Mesothelial cell of epicardium (in vitro differentiated cells): ENCODE results near the gene LTA. TPM values are rescaled to one million over a fixed set of nuclear protein-coding genes. Genes with fewer than 3 reads are reported as not detected.

ENCODE experiments used
- DNase-seq, 2 experiments: peaks; one replicate each; pipeline ENCODE4 v3.0.0; 2021; ENCODE audit warnings: low spot score in 2 of 2; ENCODE audit not compliant: unreplicated experiment in 2 of 2
- H3K27ac Mint-ChIP-seq: 2 replicates; pipeline ENCODE4 v1.8.0; 2021; ENCODE audit warnings: mixed read lengths
- H3K27me3 Mint-ChIP-seq: 2 replicates; pipeline ENCODE4 v1.8.0; 2021; ENCODE audit warnings: low read depth, mixed read lengths
- H3K36me3 Mint-ChIP-seq: 2 replicates; pipeline ENCODE4 v1.8.0; 2021; ENCODE audit warnings: mixed read lengths
- H3K4me1 Mint-ChIP-seq: 2 replicates; pipeline ENCODE4 v1.8.0; 2021; ENCODE audit warnings: mixed read lengths
- H3K4me3 Mint-ChIP-seq: 2 replicates; pipeline ENCODE4 v1.8.0; 2021; ENCODE audit warnings: mild to moderate bottlenecking, moderate library complexity, mixed read lengths
- H3K9me3 Mint-ChIP-seq: 2 replicates; pipeline ENCODE4 v1.8.0; 2021; ENCODE audit warnings: mixed read lengths
- total RNA-seq: library from RNA; stranded (reverse); gene quantifications from 3 replicates; pipeline ENCODE4 v1.2.1, GENCODE V29; 2021
- TF ChIP-seq, protein P1 (sequence below): fragments of 200-600 bp; sonication (generic); IDR thresholded peaks from one replicate; pipeline ENCODE4 v1.5.0; 2021; ENCODE audit warnings: antibody characterized with exemption; ENCODE audit not compliant: unreplicated experiment

The LTA gene
- total RNA-seq, 1 donor from 2014 or later: 0.16 TPM

GRCh38 chr6:31620586-31621319 is 48.7 kb downstream of the LTA start, which contains the start of gene PRRC2A:
Gene PRRC2A, plus strand, starts transcription at chr6:31620715. Its CDS starts 2,075 bp downstream, at chr6:31622790.
- TF ChIP-seq, protein P1, sequence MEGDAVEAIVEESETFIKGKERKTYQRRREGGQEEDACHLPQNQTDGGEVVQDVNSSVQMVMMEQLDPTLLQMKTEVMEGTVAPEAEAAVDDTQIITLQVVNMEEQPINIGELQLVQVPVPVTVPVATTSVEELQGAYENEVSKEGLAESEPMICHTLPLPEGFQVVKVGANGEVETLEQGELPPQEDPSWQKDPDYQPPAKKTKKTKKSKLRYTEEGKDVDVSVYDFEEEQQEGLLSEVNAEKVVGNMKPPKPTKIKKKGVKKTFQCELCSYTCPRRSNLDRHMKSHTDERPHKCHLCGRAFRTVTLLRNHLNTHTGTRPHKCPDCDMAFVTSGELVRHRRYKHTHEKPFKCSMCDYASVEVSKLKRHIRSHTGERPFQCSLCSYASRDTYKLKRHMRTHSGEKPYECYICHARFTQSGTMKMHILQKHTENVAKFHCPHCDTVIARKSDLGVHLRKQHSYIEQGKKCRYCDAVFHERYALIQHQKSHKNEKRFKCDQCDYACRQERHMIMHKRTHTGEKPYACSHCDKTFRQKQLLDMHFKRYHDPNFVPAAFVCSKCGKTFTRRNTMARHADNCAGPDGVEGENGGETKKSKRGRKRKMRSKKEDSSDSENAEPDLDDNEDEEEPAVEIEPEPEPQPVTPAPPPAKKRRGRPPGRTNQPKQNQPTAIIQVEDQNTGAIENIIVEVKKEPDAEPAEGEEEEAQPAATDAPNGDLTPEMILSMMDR: no peak
- H3K9me3 Mint-ChIP-seq: no peaks in the 10 kb centered on the region
- peak within 1 kb of the TSS; percentile 99 for H3K27ac Mint-ChIP-seq
- peak within 1 kb of the TSS; percentile 81 for H3K4me3 Mint-ChIP-seq
- H3K27me3 Mint-ChIP-seq: no peaks in the 10 kb centered on the region
- H3K4me1 Mint-ChIP-seq: peaks cover 29% of the 10 kb centered on the region
- peak; percentile 92 to 95 for DNase-seq
- peaks cover 16% of the 10 kb centered on the region for H3K36me3 Mint-ChIP-seq

- Mint-ChIP-seq H3K36me3 (peaks cover 22% of the 10 kb centered on the region), H3K27me3 (no peaks in the 10 kb centered on the region), H3K4me3 (peak overlapping the region; percentile 81), H3K27ac (peak overlapping the region; percentile 95), H3K4me1 (peaks cover 24% of the 10 kb centered on the region), H3K9me3 (no peaks in the 10 kb centered on the region)
- no peak for DNase-seq
- TF ChIP-seq, protein P1: no peak
These were observed 49.3 kb downstream of the LTA start for GRCh38 chr6:31621320-31621939.

GRCh38 chr6:31621991-31622390 is 49.9 kb downstream of the LTA start:
- peaks cover 25% of the 10 kb centered on the region for H3K36me3 Mint-ChIP-seq

GRCh38 chr6:31622684-31623091 is 50.6 kb downstream of the LTA start:
- Mint-ChIP-seq H3K36me3 (peaks cover 31% of the 10 kb centered on the region), H3K27me3 (no peaks in the 10 kb centered on the region), H3K9me3 (no peaks in the 10 kb centered on the region), H3K4me3 (peak overlapping the region; percentile 81), H3K27ac (peak overlapping the region; percentile 95), H3K4me1 (peaks cover 24% of the 10 kb centered on the region)
- TF ChIP-seq, protein P1: no peak
- DNase-seq: no peak

More at GRCh38 chr6:31621991-31622390, 49.9 kb downstream of the LTA start:
- TF ChIP-seq, protein P1: no peak
- peak overlapping the region; percentile 81 for H3K4me3 Mint-ChIP-seq
- peaks cover 24% of the 10 kb centered on the region for H3K4me1 Mint-ChIP-seq
- H3K9me3 Mint-ChIP-seq: no peaks in the 10 kb centered on the region
- H3K27ac Mint-ChIP-seq: peak overlapping the region; percentile 95
- no peak for DNase-seq
- no peaks in the 10 kb centered on the region for H3K27me3 Mint-ChIP-seq

Other genes with a start within 250 kb of the LTA start
- gene HLA-B, start 215.1 kb upstream of the LTA start, total RNA-seq: 43.9 to 47.7 TPM (median 46.6 TPM) in 3 replicates
- gene MICA, start 168.7 kb upstream of the LTA start, total RNA-seq: 14.1 to 16.1 TPM (median 15.5 TPM) in 3 replicates
- 0.31 TPM in 1 of 3 replicates, not detected in the others for gene MICB, start 74.1 kb upstream of the LTA start, total RNA-seq
- gene MCCD1, start 43.3 kb upstream of the LTA start, total RNA-seq: not detected in 3 replicates
- gene DDX39B, start 30.3 kb upstream of the LTA start, total RNA-seq: 635 to 649 TPM (median 647 TPM) in 3 replicates
- 2.2 to 2.7 TPM (median 2.5 TPM) in 3 replicates for gene ATP6V1G2, start 25.7 kb upstream of the LTA start, total RNA-seq
- 27.7 to 28.2 TPM (median 28.1 TPM) in 3 replicates for gene NFKBIL1, start 24.7 kb upstream of the LTA start, total RNA-seq
- gene TNF, start 3.3 kb downstream of the LTA start, total RNA-seq: 0.52 to 0.60 TPM (median 0.60 TPM) in 3 replicates
- 0.32 TPM in 1 of 3 replicates, not detected in the others for gene LTB, start 10.1 kb downstream of the LTA start, total RNA-seq
- gene LST1, start 14.0 kb downstream of the LTA start, total RNA-seq: 0.60 to 0.77 TPM in 2 of 3 replicates, not detected in the other
- gene NCR3, start 20.7 kb downstream of the LTA start, total RNA-seq: not detected in 3 replicates
- gene AIF1, start 42.9 kb downstream of the LTA start, total RNA-seq: 5.1 to 6.0 TPM (median 5.1 TPM) in 3 replicates
- 273 to 290 TPM (median 288 TPM) in 3 replicates for gene PRRC2A, start 48.4 kb downstream of the LTA start, total RNA-seq
- 327 to 338 TPM (median 338 TPM) in 3 replicates for gene BAG6, start 80.4 kb downstream of the LTA start, total RNA-seq
- gene APOM, start 83.6 kb downstream of the LTA start, total RNA-seq: 2.4 to 3.4 TPM (median 3.1 TPM) in 3 replicates
- 19.0 to 19.3 TPM (median 19.2 TPM) in 3 replicates for gene C6orf47, start 88.5 kb downstream of the LTA start, total RNA-seq
- gene GPANK1, start 92.7 kb downstream of the LTA start, total RNA-seq: 12.7 to 14.8 TPM (median 14.3 TPM) in 3 replicates
- 155 to 157 TPM (median 157 TPM) in 3 replicates for gene CSNK2B, start 93.8 kb downstream of the LTA start, total RNA-seq
- 34.2 to 37.5 TPM (median 36.5 TPM) in 3 replicates for gene LY6G5B, start 97.7 kb downstream of the LTA start, total RNA-seq
- gene LY6G5C, start 108.8 kb downstream of the LTA start, total RNA-seq: 1.5 to 2.3 TPM (median 2.3 TPM) in 3 replicates
- gene ABHD16A, start 131.0 kb downstream of the LTA start, total RNA-seq: 54.1 to 55.4 TPM (median 54.6 TPM) in 3 replicates
- not detected in 3 replicates for gene LY6G6F, start 134.6 kb downstream of the LTA start, total RNA-seq
- 0.67 to 1.8 TPM (median 0.82 TPM) in 3 replicates for gene LY6G6D, start 143.1 kb downstream of the LTA start, total RNA-seq
- 0.89 to 1.4 TPM (median 1.3 TPM) in 3 replicates for gene LY6G6C, start 149.5 kb downstream of the LTA start, total RNA-seq
- 0.16 to 0.33 TPM (median 0.25 TPM) in 3 replicates for gene MPIG6B, start 151.1 kb downstream of the LTA start, total RNA-seq
- gene DDAH2, start 157.0 kb downstream of the LTA start, total RNA-seq: 142 to 144 TPM (median 143 TPM) in 3 replicates
- gene CLIC1, start 164.2 kb downstream of the LTA start, total RNA-seq: 133 to 139 TPM (median 136 TPM) in 3 replicates
- gene MSH5, start 167.7 kb downstream of the LTA start, total RNA-seq: 38.6 to 48.2 TPM (median 42.9 TPM) in 3 replicates
- gene SAPCD1, start 190.4 kb downstream of the LTA start, total RNA-seq: 8.7 to 12.8 TPM (median 11.6 TPM) in 3 replicates
- 1.5 to 1.8 TPM (median 1.6 TPM) in 3 replicates for gene VWA7, start 205.0 kb downstream of the LTA start, total RNA-seq
- gene VARS1, start 223.5 kb downstream of the LTA start, total RNA-seq: 82.8 to 90.4 TPM (median 83.8 TPM) in 3 replicates
- gene LSM2, start 234.7 kb downstream of the LTA start, total RNA-seq: 55.8 to 58.2 TPM (median 57.0 TPM) in 3 replicates
- gene HSPA1L, start 243.0 kb downstream of the LTA start, total RNA-seq: 1.7 to 2.2 TPM (median 2.1 TPM) in 3 replicates
- gene HSPA1A, start 243.3 kb downstream of the LTA start, total RNA-seq: 61.3 to 70.1 TPM (median 61.7 TPM) in 3 replicates